Sciatic nerve (tissue), 2 donors: ENCODE measurements around the gene ACKR3. TPM values are rescaled to one million over a fixed set of nuclear protein-coding genes. Genes with fewer than 3 reads are reported as not detected.

Source experiments
- ATAC-seq: fragments of 200-7000 bp; cut with Tn5 transposase; one replicate; pipeline ENCODE4 v1.9.1; 2020; ENCODE audit warnings: mild to moderate bottlenecking, moderate library complexity
- DNase-seq: peaks from one replicate; pipeline ENCODE4 v3.0.0-alpha.2; 2020; ENCODE audit warnings: low spot score
- intact Hi-C: fragments of 100-400 bp; cut with DNase I; formaldehyde crosslinking; loops from one replicate; pipeline ENCODE4 v1.14.2; 2022
- total RNA-seq: library from RNA; stranded (reverse); fragmentation: NEBNext Ultra II Directional; extraction: Animal tissue kit (Norgen Biotek cat#: 25700); gene quantifications from one replicate; pipeline ENCODE4 v1.2.1, GENCODE V29; 2021
- donor health status: DM: no; HTN: no; CAD: no.
- donor health status: DM: no; HTN: no; CAD: no.

Gene ACKR3
- total RNA-seq, 1 donor from 2014 or later: 90.5 TPM

DNA sequence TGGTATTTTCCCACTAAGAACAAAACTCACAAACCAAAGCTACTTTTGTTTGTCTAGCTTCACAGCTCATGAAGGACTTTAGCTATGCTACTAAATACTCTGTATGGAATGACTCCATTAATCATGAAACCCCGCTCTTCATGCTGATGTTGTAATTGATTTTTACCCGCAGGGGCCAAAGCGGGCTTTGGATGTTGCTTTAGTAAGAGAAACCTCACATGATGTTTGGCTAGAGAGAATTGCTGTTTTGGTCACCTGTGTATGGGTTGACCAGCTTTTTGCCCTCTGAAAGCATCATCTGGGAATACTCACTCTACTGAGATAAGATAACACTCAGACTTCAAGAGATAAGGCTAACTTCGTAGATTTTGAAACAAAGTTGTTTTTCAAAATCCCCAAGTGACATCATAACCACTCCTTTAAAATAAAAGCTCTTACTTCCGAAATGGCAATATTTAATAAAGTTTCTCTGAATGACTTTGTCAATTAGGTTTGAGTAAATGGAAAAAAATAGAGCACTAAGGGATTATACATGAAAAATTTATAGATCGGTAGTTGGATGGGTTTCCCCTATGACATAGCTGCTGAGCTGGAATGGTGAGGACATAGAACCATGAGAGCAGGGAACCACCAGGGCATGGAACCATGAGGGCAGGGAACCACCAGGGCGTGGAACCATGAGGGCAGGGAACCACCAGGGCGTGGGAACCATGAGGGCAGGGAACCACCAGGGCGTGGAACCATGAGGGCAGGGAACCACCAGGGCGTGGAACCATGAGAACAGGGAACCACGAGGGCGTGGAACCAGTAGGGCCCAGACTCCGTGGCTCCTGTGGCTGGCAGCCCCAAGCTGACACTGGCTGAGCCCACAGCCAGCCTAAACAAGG is 31.9 kb downstream of the ACKR3 start:
- DNase-seq (no peak), ATAC-seq (no peak)
- intact Hi-C loops: no loop called here

DNA sequence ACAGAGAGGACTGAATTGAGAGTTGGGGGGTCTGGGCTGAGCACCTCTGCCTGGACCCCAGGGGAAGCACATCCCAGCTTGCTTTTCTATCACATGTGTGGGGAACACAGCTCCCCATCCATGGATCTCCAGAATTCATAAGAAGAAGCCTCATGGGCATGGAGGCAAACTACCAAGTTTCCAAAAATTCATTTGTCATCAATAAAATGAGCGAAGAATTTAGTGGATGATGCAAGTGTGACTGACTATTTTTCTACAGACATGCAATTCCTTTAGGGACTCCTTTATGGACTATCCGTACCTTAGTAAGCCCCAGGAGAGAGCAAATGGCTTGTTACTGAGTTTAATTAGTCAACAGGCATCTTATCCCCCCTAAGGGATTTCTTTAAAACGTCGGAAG is 33.1 kb downstream of the ACKR3 start:
- DNase-seq: no peak
- no peak for ATAC-seq
- intact Hi-C loops: no loop called here

DNA sequence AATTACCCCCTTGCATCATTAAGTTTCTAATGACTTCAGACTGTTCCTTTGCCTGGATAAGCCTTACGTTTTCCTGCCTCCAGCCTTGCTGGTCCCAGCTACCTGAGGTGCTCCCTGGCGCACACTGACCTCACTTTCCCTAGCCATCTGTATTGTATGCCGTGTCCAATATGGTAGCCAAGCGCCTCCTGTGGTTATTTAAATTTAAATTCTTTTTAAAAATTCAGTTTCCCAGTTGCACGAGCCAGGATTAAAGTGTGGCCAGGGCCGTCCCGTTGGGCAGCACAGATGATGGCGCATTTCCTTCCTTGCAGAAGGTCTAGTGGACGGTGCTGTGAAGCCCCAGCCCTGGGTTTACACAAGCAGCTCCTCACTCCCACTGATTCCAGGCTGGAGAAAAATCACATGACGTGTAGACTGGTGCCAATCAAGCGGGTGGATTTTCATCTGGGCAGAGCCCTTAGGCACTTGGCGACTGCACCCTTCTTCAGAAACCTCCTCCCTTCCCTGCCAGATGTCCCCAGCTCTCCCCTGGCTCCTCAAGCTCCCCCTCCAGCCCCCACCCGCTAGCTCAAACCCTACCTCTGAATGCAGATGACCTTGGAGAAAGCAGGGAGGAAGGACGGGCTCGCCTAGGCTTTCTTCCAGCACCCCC is 33.9 kb downstream of the ACKR3 start:
- no peak for ATAC-seq
- intact Hi-C loops: no loop called here

DNA sequence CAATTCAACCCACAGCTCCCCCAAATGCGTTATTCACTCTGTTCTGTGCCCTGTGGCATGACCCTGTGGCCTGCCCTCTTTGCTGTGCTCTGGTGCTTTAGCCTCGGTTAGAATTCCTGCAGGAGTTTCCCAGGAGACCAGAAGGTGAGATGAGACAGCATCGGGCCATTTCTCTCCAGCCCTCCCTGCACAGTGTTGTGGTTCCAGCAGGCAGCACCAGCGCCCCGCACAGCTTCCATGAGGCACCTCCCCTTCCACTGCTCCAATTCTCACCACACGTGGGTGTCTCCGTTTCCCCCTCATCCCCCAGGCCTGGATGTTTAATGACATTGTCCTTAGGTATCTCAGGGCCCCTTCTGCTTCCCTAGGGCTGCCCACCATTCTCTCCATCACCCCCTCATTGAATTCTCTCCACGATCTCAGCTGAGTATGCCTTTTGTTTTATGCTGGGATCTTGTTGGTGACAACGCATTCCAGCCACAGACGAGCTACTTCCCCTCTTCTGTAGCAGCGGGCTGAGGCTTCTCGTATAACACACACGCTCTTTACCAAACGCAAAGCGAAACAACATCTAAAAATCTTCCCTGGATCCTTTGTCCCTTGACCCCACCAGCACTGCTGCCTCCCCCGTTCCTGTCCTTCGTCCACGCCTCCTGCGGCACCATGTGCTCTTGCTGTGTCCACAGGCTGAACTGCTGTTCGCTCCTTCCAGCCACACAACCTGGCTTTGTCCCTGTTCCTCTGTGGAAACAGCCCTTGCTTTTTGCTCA is 35.1 kb downstream of the ACKR3 start:
- intact Hi-C loops: no loop called here
- ATAC-seq (peak; percentile 33), DNase-seq (no peak)

More for the DNA sequence above, 33.9 kb downstream of the ACKR3 start:
- DNase-seq: no peak

DNA sequence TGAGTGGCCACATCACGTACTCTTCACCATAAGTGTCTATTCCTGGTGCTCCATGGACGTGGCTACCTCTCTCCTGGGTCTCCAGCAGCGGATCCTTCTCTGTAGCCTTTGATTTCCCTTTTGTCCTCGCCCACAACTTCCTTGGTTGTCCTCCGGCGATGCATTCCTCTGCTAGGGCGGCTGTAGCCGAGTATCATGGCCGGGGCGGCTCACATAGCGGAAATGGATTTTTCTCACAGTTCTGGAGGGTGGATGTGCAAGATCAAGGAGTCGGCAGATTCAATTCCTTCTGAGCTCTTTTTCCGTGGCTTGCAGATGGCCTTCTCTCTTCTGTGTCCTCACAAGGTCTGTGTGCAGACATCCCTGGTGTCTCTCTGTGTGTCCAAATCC is 35.7 kb downstream of the ACKR3 start:
- intact Hi-C loops: no loop called here
- no peak for ATAC-seq
- DNase-seq: no peak

DNA sequence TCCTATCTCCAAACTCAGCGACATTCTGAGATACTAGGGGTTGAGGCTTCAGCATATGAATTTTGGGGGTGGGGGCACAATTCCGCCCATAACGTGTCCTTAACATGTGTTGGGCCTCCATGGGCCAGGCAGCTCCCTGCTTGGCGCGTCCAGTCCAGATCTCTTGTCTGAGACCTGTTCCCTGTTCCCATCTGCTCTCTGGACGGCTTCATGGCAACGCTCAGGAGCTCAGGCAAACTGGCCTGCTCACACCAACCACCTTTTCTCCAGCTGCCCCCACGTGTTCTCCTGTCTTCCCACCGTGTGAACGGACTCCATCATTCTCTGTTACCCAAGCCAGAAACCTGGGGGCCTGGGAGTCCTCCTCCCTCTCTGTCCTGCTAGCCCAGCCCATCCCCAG is 36.4 kb downstream of the ACKR3 start:
- DNase-seq (no peak), ATAC-seq (no peak)
- intact Hi-C loops: no loop called here

DNA sequence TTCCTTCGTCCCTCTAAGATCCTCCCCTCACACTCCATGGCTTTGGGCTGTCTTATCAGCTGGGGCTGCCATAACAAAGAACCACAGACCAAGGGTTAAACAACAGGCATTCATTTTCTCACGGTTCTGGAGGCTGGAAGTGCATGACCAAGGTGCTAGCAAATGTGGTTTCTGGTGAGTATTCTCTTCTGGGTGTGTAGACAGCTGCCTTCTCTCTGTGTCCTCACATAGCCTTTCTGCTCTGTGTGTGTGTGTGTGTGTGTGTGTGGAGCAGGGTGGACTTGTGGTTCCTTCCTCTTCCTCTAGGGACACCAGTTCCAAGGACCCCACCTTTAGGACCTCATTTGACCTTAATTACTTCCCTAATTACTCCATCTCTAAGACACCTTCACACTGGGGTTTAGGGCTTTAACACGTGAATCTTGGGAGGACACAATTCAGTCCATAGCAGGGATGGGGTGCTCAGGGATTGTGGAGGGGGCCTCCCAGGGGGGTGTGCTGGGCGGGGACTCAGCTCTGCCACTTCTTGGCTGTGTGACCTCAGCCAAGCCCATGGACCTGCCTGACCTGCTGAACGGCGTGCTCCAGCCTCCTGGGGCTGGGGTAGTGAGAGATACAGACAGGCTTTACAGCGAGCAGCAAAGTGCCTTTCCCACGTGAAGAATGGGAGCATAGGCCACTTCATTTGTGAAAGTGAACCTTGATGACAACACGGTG is 38.0 kb downstream of the ACKR3 start:
- DNase-seq: no peak
- intact Hi-C loops: no loop called here
- ATAC-seq: peak; percentile 63

DNA sequence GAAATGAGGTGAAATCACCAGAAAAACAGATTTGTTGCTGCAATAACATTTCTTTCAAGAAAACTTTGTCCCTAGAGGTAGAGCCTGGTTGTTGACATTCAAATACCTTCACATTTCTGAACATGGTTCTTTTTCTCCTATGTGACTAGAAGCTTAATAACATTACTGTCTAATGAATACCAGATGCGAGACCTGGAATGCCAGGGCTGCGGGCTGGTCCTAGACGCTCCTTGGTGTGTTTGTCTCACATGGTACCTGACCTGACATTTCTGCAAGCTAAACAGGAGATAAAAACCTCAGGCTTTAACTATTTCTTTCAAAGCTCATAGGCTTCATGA is 38.5 kb downstream of the ACKR3 start:
- peak; percentile 41 for ATAC-seq
- intact Hi-C loops: no loop called here
- no peak for DNase-seq

DNA sequence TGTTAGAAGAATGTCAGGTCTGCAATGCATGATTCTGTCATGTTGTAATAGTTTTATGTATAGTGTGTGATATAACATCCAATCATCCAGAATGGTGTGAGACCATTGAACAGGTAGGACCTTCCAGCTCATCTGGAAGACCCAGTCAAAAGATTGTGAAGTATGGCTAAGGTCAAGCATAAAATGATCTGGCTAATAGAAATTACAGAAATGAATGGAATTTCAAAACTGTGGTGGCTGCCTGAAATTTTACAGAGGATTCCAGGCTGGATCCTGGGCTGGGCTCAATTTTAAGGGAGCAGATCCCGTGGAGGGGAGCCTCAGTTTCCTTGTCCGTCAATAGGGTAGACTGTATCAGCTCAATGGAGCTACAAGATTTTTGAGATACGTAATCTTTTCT is 39.1 kb downstream of the ACKR3 start:
- DNase-seq (no peak), ATAC-seq (no peak)
- intact Hi-C loops: no loop called here

DNA sequence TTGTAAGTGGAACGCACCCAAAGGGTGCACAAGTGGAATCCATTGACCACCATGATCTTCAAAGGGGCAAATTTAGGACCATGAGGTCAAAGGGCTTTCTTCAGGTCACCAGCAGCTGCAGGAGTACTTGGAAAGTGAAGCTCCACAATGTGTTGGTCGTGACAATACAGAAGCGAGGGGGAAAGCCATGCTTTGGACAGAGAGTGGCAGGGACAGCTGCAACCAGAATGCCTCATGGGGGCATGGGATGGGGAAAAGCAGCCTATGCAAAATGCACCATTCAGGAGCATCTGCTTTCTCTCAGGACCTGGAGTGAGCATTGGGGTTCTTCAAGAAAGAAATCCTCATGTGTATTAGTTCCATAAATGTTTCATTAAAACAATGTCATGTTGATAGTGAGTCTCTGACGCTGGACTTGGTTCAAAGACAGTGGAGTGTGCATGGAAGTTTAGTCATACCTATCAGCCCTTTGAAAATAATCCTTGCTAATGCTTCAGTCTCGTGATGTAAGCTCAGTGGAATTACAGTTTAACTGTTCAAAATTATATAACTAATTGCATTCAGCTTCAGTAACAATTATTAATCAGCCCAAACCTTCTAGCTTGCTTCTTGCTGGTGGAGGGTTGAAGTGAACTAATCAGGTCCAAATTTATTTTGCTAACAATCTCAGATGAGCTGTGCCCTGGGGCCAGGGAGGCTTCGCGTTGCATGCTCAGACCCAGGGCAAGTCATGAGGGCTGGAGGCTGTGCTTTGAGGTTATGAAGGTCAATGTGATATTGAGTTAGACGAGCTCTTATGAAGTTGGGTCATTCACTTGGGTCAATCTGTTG is 41.6 kb downstream of the ACKR3 start:
- intact Hi-C loops: no loop called here
- DNase-seq: no peak
- no peak for ATAC-seq

DNA sequence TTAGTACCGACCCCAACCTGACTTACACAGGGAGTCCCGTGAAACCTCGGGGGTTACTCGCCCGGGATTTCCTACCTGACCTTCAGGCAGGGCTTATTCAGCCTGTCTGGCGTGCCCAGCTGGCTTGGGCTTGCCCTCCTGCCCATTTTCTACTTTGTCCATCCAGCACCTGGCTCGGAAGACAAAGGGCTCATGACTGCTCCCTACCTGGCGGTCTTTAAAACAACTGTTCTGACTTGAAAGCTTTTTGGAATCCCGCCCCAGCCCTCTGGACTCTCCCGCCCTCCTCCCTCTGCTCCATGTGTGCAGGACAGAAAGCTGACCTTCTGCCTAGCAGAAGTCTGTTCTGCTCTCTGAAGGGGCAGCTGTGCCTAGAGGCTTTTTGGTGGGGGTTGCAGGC is 43.1 kb downstream of the ACKR3 start:
- intact Hi-C loops: no loop called here
- ATAC-seq (no peak), DNase-seq (no peak)

DNA sequence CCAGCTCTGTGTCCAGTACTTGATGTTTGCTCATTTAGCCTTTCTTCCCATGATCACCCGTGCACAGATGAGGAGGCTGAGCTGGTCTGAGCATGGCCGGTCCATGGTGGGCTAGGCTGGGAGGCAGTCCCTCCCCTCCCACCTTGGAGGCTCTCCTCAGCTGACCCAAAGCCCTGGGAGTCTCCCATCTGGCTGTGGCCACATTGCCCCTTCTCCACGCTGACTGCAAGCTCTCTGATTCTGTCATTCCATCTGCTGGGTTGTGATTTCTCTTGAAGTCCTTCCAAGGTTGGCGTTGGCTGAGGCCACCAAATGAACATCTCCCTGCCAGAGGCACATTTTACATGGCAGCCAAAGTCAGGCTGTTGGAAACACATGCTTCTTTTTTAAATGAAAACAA is 44.0 kb downstream of the ACKR3 start:
- no peak for ATAC-seq

DNA sequence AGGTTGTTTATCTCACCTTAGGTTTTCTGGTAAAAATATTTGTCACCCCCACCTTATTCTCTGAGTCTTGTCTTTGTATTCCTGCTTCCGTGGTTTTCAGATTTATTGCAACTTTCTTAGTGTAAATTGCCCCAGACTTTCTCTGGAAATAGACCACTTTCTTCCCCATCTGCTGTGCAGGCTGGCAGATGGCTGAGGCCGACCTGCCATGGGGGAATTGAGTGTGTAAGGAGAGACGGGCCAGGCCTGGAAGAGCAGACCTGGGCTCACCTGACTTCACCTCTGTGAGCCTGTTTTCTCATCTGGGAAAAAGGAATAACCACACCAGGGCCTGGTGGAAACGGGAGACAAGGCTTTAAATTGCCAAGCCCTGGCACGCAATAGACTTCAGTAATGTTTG is 44.9 kb downstream of the ACKR3 start:
- ATAC-seq: no peak
- intact Hi-C loops: no loop called here
- DNase-seq: no peak

More for the DNA sequence above, 44.0 kb downstream of the ACKR3 start:
- DNase-seq: no peak
- intact Hi-C loops: no loop called here

DNA sequence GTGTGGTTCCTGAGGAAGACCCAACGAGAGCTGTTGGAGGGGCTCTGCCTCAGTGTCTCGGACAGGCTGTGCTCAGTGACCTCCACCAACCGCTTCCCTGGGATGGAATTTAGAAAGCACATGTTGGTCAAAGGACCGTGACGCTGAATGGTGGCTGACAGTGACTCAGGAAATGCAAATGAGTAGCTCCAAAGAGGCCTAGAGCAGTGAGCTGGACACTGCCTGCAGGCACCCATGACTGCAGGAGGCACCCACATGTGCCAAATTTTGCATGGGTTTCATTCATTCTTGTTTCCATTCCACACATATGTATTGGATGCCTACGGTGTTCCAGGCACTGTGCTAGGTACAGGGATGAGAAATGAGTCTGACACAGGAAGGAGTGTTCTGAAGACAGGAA is 46.4 kb downstream of the ACKR3 start:
- intact Hi-C loops: no loop called here
- DNase-seq (no peak), ATAC-seq (no peak)

DNA sequence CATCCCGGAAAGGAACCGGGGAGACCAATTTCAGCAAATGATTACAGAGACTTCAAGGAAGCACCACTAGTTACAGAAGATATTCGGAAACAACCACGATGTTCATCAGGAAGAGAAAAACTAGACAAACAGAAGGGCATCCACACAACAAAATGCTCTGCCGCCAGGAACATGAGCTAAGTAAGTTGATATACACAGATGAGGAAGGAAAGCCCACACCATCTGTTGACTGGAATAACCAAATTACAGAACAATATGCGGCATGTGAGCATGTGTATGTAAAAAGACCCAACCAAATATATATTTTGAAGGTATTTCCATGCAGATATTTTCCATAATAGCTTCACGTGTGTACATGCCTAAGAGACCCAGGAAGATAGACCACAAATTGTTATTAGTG is 47.0 kb downstream of the ACKR3 start:
- ATAC-seq (no peak), DNase-seq (no peak)
- intact Hi-C loops: no loop called here

DNA sequence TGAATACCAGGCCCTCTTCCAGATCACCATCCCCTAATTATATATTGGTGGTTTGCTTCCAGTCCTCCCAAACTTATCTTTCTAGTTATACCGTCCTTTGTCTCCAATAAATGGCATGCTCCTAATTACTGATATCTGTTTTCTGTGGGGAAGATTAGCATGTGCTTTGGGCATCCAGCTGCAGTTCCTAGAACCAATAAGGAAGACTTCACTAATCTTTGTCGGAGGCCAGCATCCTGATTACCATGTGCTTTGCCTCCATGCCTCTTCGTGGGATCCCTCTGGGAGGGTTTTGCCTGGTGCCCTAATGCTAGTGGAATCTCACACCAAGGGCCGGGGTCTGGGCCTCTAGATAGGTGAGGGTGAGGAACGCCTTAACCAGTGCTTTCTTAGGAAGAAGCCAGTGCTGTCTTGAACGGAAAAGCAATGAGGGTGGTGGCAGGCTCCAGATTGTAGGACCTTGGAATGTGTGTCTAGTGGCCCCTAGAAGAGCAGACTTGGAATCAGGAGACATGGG is 47.7 kb downstream of the ACKR3 start:
- no peak for ATAC-seq
- no peak for DNase-seq
- intact Hi-C loops: no loop called here

DNA sequence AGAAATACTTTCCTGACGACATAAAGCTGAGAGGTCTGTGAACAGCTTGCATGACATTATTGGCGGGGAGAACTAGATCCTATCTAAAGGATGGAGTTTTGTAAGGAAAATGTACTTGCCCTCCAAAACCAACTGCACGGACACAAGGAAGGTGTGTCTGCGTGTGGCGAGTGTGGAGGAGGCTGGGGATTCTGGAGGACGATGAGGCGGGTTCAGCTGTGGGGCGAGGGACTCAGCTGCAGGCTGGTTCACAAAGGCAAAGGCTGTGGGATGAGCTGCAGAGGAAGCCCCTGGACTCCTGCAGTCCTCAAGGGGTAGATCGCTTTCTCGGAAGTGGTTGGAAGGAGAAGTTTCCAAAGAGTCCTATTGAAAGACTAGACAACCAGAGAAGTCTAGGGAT is 48.2 kb downstream of the ACKR3 start:
- ATAC-seq (no peak), DNase-seq (no peak)
- intact Hi-C loops: no loop called here

DNA sequence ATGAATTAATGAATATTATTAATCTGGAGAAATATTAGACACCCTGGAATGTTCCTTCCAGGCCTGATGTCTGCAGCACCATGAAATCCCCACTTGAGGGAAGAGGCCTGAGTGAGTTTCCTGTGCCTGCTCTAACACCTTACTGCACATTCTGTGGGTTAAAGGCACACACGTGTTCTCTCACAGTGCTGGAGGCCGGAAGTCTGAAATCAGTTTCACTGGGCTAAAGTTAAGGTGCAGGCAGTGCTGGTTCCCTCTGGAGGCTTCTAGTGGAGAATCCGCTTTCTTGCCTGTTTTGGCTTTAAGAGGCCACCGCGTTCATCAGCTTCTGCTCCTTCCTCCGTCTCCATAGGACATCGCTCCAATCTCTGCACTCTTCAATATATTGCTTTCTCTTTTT is 48.7 kb downstream of the ACKR3 start:
- no peak for ATAC-seq

More for the DNA sequence above, 48.7 kb downstream of the ACKR3 start:
- DNase-seq: no peak
- intact Hi-C loops: no loop called here
